Heart left ventricle (tissue), 13 donors: Measurements from ENCODE around the gene ANKRD39.

Experiments
- POLR2A ChIP-seq, 2 donors: fragments of 450-650 bp; IDR thresholded peaks; one replicate each; pipeline ENCODE4 v1.6.1; 2017; ENCODE audit warnings: antibody characterized with exemption in 2 of 2, mild to moderate bottlenecking in 2 of 2, moderate library complexity in 2 of 2
- TF ChIP-seq, protein P1 (sequence below), 12 donors: fragments of 200-600 bp; sonication (generic) in 4 of 12; IDR thresholded peaks; one replicate each; pipeline versions ENCODE4 v1.5.0 to v1.8.0; 2018 to 2022; ENCODE audit warnings: antibody characterized with exemption in 12 of 12, mild to moderate bottlenecking in 5 of 12
- donor health status: ischemic (EF 13 %, LVEDD 7.1; RV severe dilation, severe dysfunction).
- donor health status: DM: no; HTN: yes; CAD: no.
- donor health status: DM: no; HTN: no; CAD: no.
- donor health status: ischemic (EF 25% LVEDD 6.9; RV normal size, moderate dysfunction).
- donor health status: ischemic (EF 25% LVEDD 5.7; RV mildly dilated, moderate dysfunction).
- donor health status: ischemic (EF 35%, LVEDD 5.7; RV mildly dilated, moderate dysfunction).
- donor health status: nonischemic (EF 11% LVEDD 7.7; RV severe dilation, severe dysfunction).
- donor health status: DM: yes; HTN: yes; CAD: no.
- donor health status: PGD.
- donor health status: ischemic (EF 29% LVEDD 5.4; RV normal size, mild dysfunction).
- donor health status: nonischemic (EF 23%, LVEDD 6.1; RV moderate dilation, normal function).

DNA sequence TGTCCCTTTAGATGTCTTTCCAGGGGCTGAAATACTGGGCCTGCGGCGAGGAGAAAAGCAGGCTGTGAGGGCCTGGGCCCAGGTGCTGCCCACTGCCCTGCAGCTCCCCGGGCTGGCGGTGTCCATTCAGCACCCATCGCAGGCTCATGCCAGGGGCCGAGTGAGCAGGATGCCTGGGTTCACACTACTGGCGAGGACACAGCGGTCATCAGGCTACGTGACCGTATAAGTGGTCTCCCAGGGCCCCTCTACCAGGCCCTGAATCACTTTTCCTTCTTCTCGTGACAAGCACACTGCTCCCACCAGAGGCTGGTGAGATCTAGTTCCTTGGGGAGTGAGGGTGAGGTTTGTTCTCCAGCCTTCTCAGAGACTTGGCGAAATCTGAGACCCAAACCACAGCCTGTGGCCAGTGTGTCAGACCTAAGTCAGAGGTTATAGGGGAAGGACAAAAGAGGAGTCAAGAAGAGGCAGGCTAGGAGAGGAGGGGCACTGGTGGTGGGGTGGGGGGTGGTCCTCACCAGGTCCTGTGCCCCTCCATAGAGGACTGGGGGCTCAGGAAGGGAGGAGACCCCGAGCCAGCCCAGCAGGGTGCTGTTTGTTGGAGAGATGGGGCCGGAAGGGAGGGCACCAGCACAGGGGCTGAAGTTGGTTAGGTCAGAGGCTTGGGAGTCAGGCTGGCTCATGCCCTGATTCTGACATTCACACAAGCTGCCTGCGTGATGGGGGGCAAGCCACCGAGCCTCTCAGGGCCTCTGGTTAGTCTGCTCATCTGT lies 18.6 kb upstream of the ANKRD39 start:
- TF ChIP-seq, protein P1, sequence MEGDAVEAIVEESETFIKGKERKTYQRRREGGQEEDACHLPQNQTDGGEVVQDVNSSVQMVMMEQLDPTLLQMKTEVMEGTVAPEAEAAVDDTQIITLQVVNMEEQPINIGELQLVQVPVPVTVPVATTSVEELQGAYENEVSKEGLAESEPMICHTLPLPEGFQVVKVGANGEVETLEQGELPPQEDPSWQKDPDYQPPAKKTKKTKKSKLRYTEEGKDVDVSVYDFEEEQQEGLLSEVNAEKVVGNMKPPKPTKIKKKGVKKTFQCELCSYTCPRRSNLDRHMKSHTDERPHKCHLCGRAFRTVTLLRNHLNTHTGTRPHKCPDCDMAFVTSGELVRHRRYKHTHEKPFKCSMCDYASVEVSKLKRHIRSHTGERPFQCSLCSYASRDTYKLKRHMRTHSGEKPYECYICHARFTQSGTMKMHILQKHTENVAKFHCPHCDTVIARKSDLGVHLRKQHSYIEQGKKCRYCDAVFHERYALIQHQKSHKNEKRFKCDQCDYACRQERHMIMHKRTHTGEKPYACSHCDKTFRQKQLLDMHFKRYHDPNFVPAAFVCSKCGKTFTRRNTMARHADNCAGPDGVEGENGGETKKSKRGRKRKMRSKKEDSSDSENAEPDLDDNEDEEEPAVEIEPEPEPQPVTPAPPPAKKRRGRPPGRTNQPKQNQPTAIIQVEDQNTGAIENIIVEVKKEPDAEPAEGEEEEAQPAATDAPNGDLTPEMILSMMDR (IDR thresholded peaks at IDR 0.05) = no peak
- no peak for TF ChIP-seq POLR2A (IDR thresholded peaks at IDR 0.05)
